Thyroid gland (tissue), 4 donors: Measurements from ENCODE around the gene CAD. TPM values are rescaled to one million over a fixed set of nuclear protein-coding genes. Genes with fewer than 3 reads are reported as not detected.
"Not testable (repeated sequence)": the region's sequence is repeated elsewhere in the genome, so short reads cannot be mapped to it uniquely, and the experiment has no call there.

Experiments used
- DNase-seq, 2 donors: peaks; one replicate each; pipeline ENCODE4 v3.0.0-alpha.2; 2019
- H3K27ac ChIP-seq, 3 donors: fragments of 200-600 bp; sonication (generic); 1 replicate in 2 of 3; 2 replicates in 1 of 3; pipeline ENCODE4 v1.5.1; 2016 to 2019; ENCODE audit warnings: mild to moderate bottlenecking in 1 of 3, moderate library complexity in 1 of 3
- H3K27me3 ChIP-seq: fragments of 200-600 bp; sonication (generic); one replicate; pipeline ENCODE4 v1.5.1; 2019
- H3K36me3 ChIP-seq, 2 donors: fragments of 200-600 bp; sonication (generic); one replicate each; pipeline ENCODE4 v1.5.1; 2016 to 2019
- H3K4me1 ChIP-seq, 2 donors: fragments of 200-600 bp; sonication (generic); one replicate each; pipeline ENCODE4 v1.5.1; 2017 to 2019
- H3K4me3 ChIP-seq, 3 donors: fragments of 200-600 bp; sonication (generic); replicated peaks in 1 of 3; 1 replicate in 2 of 3; 2 replicates in 1 of 3; pipeline ENCODE4 v1.5.1; 2016; ENCODE audit warnings: mild to moderate bottlenecking in 1 of 3
- H3K9me3 ChIP-seq: fragments of 200-600 bp; sonication (generic); one replicate; pipeline ENCODE4 v1.5.1; 2017
- CTCF ChIP-seq, 6 experiments: fragments of 200-600 bp in 3 of 6; fragments of 450-650 bp in 3 of 6; sonication (generic) in 3 of 6; IDR thresholded peaks; one replicate each; pipeline ENCODE4 v1.5.1; 2016 to 2019; ENCODE audit warnings: antibody characterized with exemption in 6 of 6, mild to moderate bottlenecking in 2 of 6, inconsistent platforms in 1 of 6, moderate library complexity in 1 of 6
- POLR2A ChIP-seq, 2 donors: fragments of 450-650 bp; IDR thresholded peaks; one replicate each; pipeline ENCODE4 v1.6.1; 2017; ENCODE audit warnings: antibody characterized with exemption in 2 of 2, mild to moderate bottlenecking in 2 of 2, moderate library complexity in 1 of 2
- WGBS, 2 donors: methylation state at CpG; one replicate each; pipeline ENCODE4 v1.1.5; 2017; 5-methylcytosine and 5-hydroxymethylcytosine counted together
- intact Hi-C: fragments of 100-400 bp; cut with DNase I; formaldehyde crosslinking; loops from one replicate; pipeline ENCODE4 v1.15.1; 2023
- total RNA-seq, 4 donors: library from RNA; depleted of rRNA; stranded (reverse); fragments of >200 nt; gene quantifications; one replicate each; pipeline ENCODE4 v1.2.3, GENCODE V29; 2016

The CAD gene
- total RNA-seq, 4 donors from 2014 or later = 16.5 to 31.9 (median 28.2) TPM

GRCh38 chr2:27189989-27190388 lies 27.2 kb upstream of the CAD start:
- Histone ChIP-seq H3K36me3 (no peaks in the 10 kb centered on the region), H3K9me3 (no peaks in the 10 kb centered on the region), H3K4me3 (no peak overlapping the region), H3K27ac (no peak overlapping the region), H3K4me1 (peaks cover 0 to 2% of the 10 kb centered on the region in 2 donors), H3K27me3 (no peaks in the 10 kb centered on the region)
- no peak for DNase-seq
- TF ChIP-seq POLR2A (IDR thresholded peaks at IDR 0.05) = no peak
- TF ChIP-seq CTCF (IDR thresholded peaks at IDR 0.05) = no peak
- WGBS, 2 donors = 92 to 93% methylated on average over 8 of the region's 8 CpGs
- intact Hi-C loops = loop anchor here (5.0 kb wide), 1 partner anchor 93 kb away; no protein-coding TSS in a partner anchor

- DNase-seq = peak; percentile 43 to 48
- Histone ChIP-seq H3K9me3 (no peaks in the 10 kb centered on the region), H3K4me1 (no peaks in the 10 kb centered on the region), H3K4me3 (no peak overlapping the region), H3K36me3 (no peaks in the 10 kb centered on the region), H3K27ac (no peak overlapping the region), H3K27me3 (no peaks in the 10 kb centered on the region)
- intact Hi-C loops = loop anchor here (5.0 kb wide), 1 partner anchor 94 kb away; no protein-coding TSS in a partner anchor
- TF ChIP-seq POLR2A (IDR thresholded peaks at IDR 0.05) (no peak), CTCF (IDR thresholded peaks at IDR 0.05) (peak in 4 of 6 experiments; percentile 45 to 62 (median 52))
- 37 to 40% methylated on average over 8 of the region's 8 CpGs for WGBS, 2 donors
Measured at GRCh38 chr2:27191070-27191829, 25.9 kb upstream of the CAD start.

GRCh38 chr2:27194538-27195354 lies 22.4 kb upstream of the CAD start:
- no peaks in the 10 kb centered on the region for H3K27me3 ChIP-seq
- DNase-seq = peak in 1 of 2 donors; percentile 10
- TF ChIP-seq POLR2A (IDR thresholded peaks at IDR 0.05) (no peak), CTCF (IDR thresholded peaks at IDR 0.05) (no peak)
- no peaks in the 10 kb centered on the region for H3K9me3 ChIP-seq
- WGBS, 2 donors = 68 to 72% methylated on average over 17 of the region's 17 CpGs
- H3K36me3 ChIP-seq = no peaks in the 10 kb centered on the region
- intact Hi-C loops = loop anchor here (5.0 kb wide), 1 partner anchor 97 kb away; no protein-coding TSS in a partner anchor
- no peak overlapping the region for H3K27ac ChIP-seq
- no peaks in the 10 kb centered on the region for H3K4me1 ChIP-seq
- H3K4me3 ChIP-seq = no peak overlapping the region

- H3K27ac ChIP-seq, DNase-seq, H3K4me1 ChIP-seq, intact Hi-C loops, H3K4me3 ChIP-seq, H3K9me3 ChIP-seq, H3K27me3 ChIP-seq, H3K36me3 ChIP-seq: not testable (repeated sequence)
- 91 to 97% methylated on average over 3 of the region's 3 CpGs for WGBS, 2 donors
Measured at GRCh38 chr2:27195799-27196198, 21.4 kb upstream of the CAD start.

- H3K27ac ChIP-seq, intact Hi-C loops, H3K4me3 ChIP-seq, H3K4me1 ChIP-seq, H3K9me3 ChIP-seq, H3K27me3 ChIP-seq, H3K36me3 ChIP-seq, DNase-seq: not testable (repeated sequence)
- 81 to 86% methylated on average over 3 of the region's 3 CpGs for WGBS, 2 donors
Measured at GRCh38 chr2:27198068-27198467, 19.1 kb upstream of the CAD start.

- Histone ChIP-seq H3K27ac (no peak overlapping the region), H3K36me3 (peaks cover 0 to 7% of the 10 kb centered on the region in 2 donors), H3K27me3 (no peaks in the 10 kb centered on the region), H3K4me1 (no peaks in the 10 kb centered on the region), H3K4me3 (no peak overlapping the region), H3K9me3 (no peaks in the 10 kb centered on the region)
- 65 to 89% methylated on average over 2 of the region's 2 CpGs for WGBS, 2 donors
- TF ChIP-seq POLR2A (IDR thresholded peaks at IDR 0.05) (no peak), CTCF (IDR thresholded peaks at IDR 0.05) (no peak)
- intact Hi-C loops = no loop called here
- DNase-seq = no peak
Measured at GRCh38 chr2:27198627-27199026, 18.5 kb upstream of the CAD start.
